Tibial nerve (tissue), 4 donors: ENCODE results near the gene ATG5. TPM values are rescaled to one million over a fixed set of nuclear protein-coding genes. Genes with fewer than 3 reads are reported as not detected.

ENCODE experiments used
- DNase-seq, 2 donors: peaks; one replicate each; pipeline ENCODE4 v3.0.0-alpha.2; 2019; ENCODE audit warnings: low spot score in 2 of 2
- H3K27ac ChIP-seq, 4 donors: fragments of 200-600 bp; sonication (generic) in 3 of 4; one replicate each; pipeline ENCODE4 v1.5.1; 2017 to 2019; ENCODE audit warnings: mild to moderate bottlenecking in 1 of 4
- H3K27me3 ChIP-seq, 2 donors: fragments of 200-600 bp; sonication (generic) in 1 of 2; one replicate each; pipeline versions ENCODE4 v1.5.1 to v1.6.0; 2017 to 2019
- H3K36me3 ChIP-seq, 3 donors: fragments of 200-600 bp; sonication (generic); one replicate each; pipeline ENCODE4 v1.5.1; 2018 to 2019
- H3K4me1 ChIP-seq, 4 donors: fragments of 200-600 bp; sonication (generic) in 3 of 4; one replicate each; pipeline ENCODE4 v1.5.1; 2017 to 2019
- H3K4me3 ChIP-seq, 4 donors: fragments of 200-600 bp; sonication (generic) in 3 of 4; one replicate each; pipeline ENCODE4 v1.5.1; 2017 to 2019; ENCODE audit warnings: mild to moderate bottlenecking in 1 of 4, moderate library complexity in 1 of 4
- H3K9me3 ChIP-seq, 4 donors: fragments of 200-600 bp; sonication (generic) in 3 of 4; one replicate each; pipeline ENCODE4 v1.5.1; 2017 to 2019
- EP300 ChIP-seq, 2 donors: sonication (generic); formaldehyde crosslinking; IDR thresholded peaks; one replicate each; pipeline ENCODE4 v1.6.1; 2017; ENCODE audit warnings: antibody characterized with exemption in 2 of 2, mild to moderate bottlenecking in 1 of 2
- POLR2A ChIP-seq, 2 donors: fragments of 450-650 bp; IDR thresholded peaks; one replicate each; pipeline ENCODE4 v1.6.1; 2017; ENCODE audit warnings: antibody characterized with exemption in 2 of 2, mild to moderate bottlenecking in 2 of 2, moderate library complexity in 2 of 2
- WGBS, 2 donors: methylation state at CpG; one replicate each; pipeline ENCODE4 v1.1.5; 2018; 5-methylcytosine and 5-hydroxymethylcytosine counted together
- small RNA-seq: library from RNA; depleted of rRNA; stranded (forward); fragments of <200 nt; gene quantifications from one replicate; pipeline ENCODE3, GENCODE V24; 2016
- total RNA-seq, 4 donors: library from RNA; depleted of rRNA; stranded (reverse); fragments of >200 nt; gene quantifications; one replicate each; pipeline ENCODE4 v1.1.0, GENCODE V29; 2016
- TF ChIP-seq, protein P1 (sequence below), 5 experiments: fragments of 200-600 bp in 3 of 5; fragments of 450-650 bp in 2 of 5; sonication (generic) in 3 of 5; IDR thresholded peaks; one replicate each; pipeline ENCODE4 v1.5.1; 2016 to 2019; ENCODE audit warnings: antibody characterized with exemption in 5 of 5, mild to moderate bottlenecking in 3 of 5, moderate library complexity in 2 of 5

Gene ATG5
- total RNA-seq, 4 donors from 2014 or later: 25.5 to 39.1 (median 35.7) TPM

DNA sequence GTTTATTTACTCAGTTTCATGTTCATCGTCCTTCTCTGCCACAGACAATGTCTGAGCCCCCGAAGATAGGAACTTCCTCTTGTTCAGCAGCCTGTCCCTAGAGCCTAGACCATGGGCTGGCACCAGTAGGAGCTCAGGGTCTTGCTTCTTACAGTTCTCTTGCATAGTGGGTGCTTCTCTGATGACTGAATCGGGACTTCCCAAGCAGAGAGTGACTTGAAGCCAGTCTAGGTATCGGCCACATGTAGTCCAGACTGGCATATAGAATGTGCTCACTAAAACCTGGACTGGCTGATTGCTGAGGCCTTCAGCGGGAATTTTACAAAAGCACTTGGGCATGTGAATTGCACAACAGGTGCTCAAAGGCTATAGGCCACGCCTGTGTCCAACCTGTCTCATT, 187.4 kb downstream of the ATG5 start:
- H3K27ac ChIP-seq: no peak overlapping the region
- DNase-seq: no peak
- H3K4me3 ChIP-seq: no peak overlapping the region
- H3K9me3 ChIP-seq: no peaks in the 10 kb centered on the region
- H3K4me1 ChIP-seq: peaks cover 0 to 3% (median 0%) of the 10 kb centered on the region in 4 donors
- TF ChIP-seq EP300 (IDR thresholded peaks at IDR 0.05) (no peak), POLR2A (IDR thresholded peaks at IDR 0.05) (no peak)
- TF ChIP-seq, protein P1, sequence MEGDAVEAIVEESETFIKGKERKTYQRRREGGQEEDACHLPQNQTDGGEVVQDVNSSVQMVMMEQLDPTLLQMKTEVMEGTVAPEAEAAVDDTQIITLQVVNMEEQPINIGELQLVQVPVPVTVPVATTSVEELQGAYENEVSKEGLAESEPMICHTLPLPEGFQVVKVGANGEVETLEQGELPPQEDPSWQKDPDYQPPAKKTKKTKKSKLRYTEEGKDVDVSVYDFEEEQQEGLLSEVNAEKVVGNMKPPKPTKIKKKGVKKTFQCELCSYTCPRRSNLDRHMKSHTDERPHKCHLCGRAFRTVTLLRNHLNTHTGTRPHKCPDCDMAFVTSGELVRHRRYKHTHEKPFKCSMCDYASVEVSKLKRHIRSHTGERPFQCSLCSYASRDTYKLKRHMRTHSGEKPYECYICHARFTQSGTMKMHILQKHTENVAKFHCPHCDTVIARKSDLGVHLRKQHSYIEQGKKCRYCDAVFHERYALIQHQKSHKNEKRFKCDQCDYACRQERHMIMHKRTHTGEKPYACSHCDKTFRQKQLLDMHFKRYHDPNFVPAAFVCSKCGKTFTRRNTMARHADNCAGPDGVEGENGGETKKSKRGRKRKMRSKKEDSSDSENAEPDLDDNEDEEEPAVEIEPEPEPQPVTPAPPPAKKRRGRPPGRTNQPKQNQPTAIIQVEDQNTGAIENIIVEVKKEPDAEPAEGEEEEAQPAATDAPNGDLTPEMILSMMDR (IDR thresholded peaks at IDR 0.05): no peak
- no peaks in the 10 kb centered on the region for H3K36me3 ChIP-seq
- WGBS, 2 donors: 86 to 87% methylated on average over 6 of the region's 6 CpGs
- H3K27me3 ChIP-seq: no peaks in the 10 kb centered on the region

GRCh38 chr6:106136845-106137244, 188.7 kb downstream of the ATG5 start:
- TF ChIP-seq EP300 (IDR thresholded peaks at IDR 0.05): no peak
- TF ChIP-seq, protein P1 (IDR thresholded peaks at IDR 0.05): no peak
- no peak for TF ChIP-seq POLR2A (IDR thresholded peaks at IDR 0.05)
- no peak for DNase-seq
- Histone ChIP-seq H3K27me3 (no peaks in the 10 kb centered on the region), H3K9me3 (no peaks in the 10 kb centered on the region), H3K4me1 (no peaks in the 10 kb centered on the region), H3K4me3 (no peak overlapping the region), H3K36me3 (no peaks in the 10 kb centered on the region), H3K27ac (no peak overlapping the region)
- WGBS, 2 donors: 94 to 95% methylated on average over 5 of the region's 5 CpGs

GRCh38 chr6:106135911-106136571, 189.5 kb downstream of the ATG5 start:
- Histone ChIP-seq H3K27ac (no peak overlapping the region), H3K4me3 (no peak overlapping the region), H3K36me3 (no peaks in the 10 kb centered on the region), H3K4me1 (no peaks in the 10 kb centered on the region), H3K9me3 (no peaks in the 10 kb centered on the region), H3K27me3 (no peaks in the 10 kb centered on the region)
- 87 to 91% methylated on average over 16 of the region's 16 CpGs for WGBS, 2 donors
- TF ChIP-seq EP300 (IDR thresholded peaks at IDR 0.05): no peak
- TF ChIP-seq, protein P1 (IDR thresholded peaks at IDR 0.05): no peak
- no peak for TF ChIP-seq POLR2A (IDR thresholded peaks at IDR 0.05)
- no peak for DNase-seq

DNA sequence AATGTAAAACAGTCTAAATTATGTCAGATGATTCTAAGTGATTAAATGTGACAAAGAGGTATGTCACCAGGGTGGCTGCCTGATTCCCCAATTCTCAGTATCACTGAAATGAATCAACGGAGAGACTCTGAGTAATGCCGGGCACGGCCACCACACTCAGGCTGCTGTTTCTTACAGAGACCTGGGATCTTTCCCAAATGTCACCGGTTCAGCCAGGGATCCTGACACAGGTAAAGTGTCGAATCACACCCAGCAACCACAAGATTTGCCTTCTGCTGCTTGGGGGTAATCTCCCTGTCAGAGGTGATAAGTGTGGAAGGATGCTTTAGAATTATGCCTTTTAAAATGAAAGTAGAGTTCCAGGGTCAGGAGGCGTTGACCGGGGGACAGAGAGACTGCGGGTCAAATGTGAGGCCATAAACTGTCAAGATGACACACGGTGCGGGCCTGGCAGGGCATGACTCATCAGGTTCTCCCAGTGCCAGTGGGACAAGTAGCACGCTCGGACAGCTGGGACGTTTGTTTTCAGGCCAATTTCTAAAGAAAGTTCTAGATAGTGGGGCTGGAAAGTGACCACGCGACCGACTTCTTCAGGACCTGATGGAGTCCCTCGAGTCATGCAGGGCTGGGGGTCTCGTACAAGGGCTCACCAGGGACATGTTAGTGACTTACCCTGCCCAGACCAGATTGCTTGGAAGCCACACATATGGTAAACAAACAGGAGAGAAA, 190.5 kb downstream of the ATG5 start:
- Histone ChIP-seq H3K27ac (no peak overlapping the region), H3K27me3 (no peaks in the 10 kb centered on the region), H3K4me1 (no peaks in the 10 kb centered on the region), H3K9me3 (no peaks in the 10 kb centered on the region), H3K4me3 (no peak overlapping the region), H3K36me3 (no peaks in the 10 kb centered on the region)
- DNase-seq: no peak
- 68 to 74% methylated on average over 18 of the region's 18 CpGs for WGBS, 2 donors
- TF ChIP-seq, protein P1 (IDR thresholded peaks at IDR 0.05): no peak
- TF ChIP-seq POLR2A (IDR thresholded peaks at IDR 0.05) (no peak), EP300 (IDR thresholded peaks at IDR 0.05) (no peak)

Small RNA genes within 50 kb of the gene (small RNA-seq; reads per million reads assigned to genes)
- gene RF00015 (not detected), gene RN7SL47P (not detected), gene RNU6-344P (not detected)

Other genes starting within 250 kb of the ATG5 start
- 10 to 100 TPM in 1 of 4 donors, 1 to 10 TPM in 3; 2.1 to 17.3 (median 5.6) TPM for gene PRDM1, start 239.4 kb downstream of the ATG5 start, total RNA-seq
- 10 to 100 TPM in 1 of 4 donors, 1 to 10 TPM in 3; 5.9 to 15.3 (median 8.1) TPM for gene CRYBG1, start 35.0 kb upstream of the ATG5 start, total RNA-seq